ENCODE data around the gene BTBD1. TPM values are rescaled to one million over a fixed set of nuclear protein-coding genes. Genes with fewer than 3 reads are reported as not detected.
A peak's percentile ranks its signal among the peaks of the same experiment; 100 is the strongest.

Gene BTBD1
- total and polyA plus RNA-seq, 7 donors = 32.1 to 82.4 (median 64.2) TPM

- intact Hi-C loops (cut with DNase I) = no loop called here
- TF ChIP-seq POLR2AphosphoS5 (IDR thresholded peaks at IDR 0.05) (no peak), POLR2A (IDR thresholded peaks at IDR 0.05) (no peak), CTCF (IDR thresholded peaks at IDR 0.05) (no peak), EP300 (IDR thresholded peaks at IDR 0.05) (no peak)
- peak overlapping the region in 2 of 4 donors; percentile 13 to 35 for H3K27ac ChIP-seq
Measured at GRCh38 chr15:83062768-83063180, 4.3 kb downstream of the BTBD1 start.

GRCh38 chr15:83061680-83062079 is 5.4 kb downstream of the BTBD1 start:
- H3K9me3 ChIP-seq = no peaks in the 10 kb centered on the region
- intact Hi-C loops (cut with DNase I) = no loop called here
- peak overlapping the region in 2 of 4 donors; percentile 24 to 25 for H3K27ac ChIP-seq
- H3K4me3 ChIP-seq = no peak overlapping the region
- whole genome bisulfite sequencing, 2 donors = 8 to 49% methylated on average over 2 of the region's 2 CpGs
- DNase-seq = no peak
- no peaks in the 10 kb centered on the region for H3K36me3 ChIP-seq
- peaks cover 0 to 85% (median 72%) of the 10 kb centered on the region in 4 donors for H3K4me1 ChIP-seq
- TF ChIP-seq EP300 (IDR thresholded peaks at IDR 0.05) (no peak), POLR2A (IDR thresholded peaks at IDR 0.05) (no peak), POLR2AphosphoS5 (IDR thresholded peaks at IDR 0.05) (no peak), CTCF (IDR thresholded peaks at IDR 0.05) (no peak)
- no peaks in the 10 kb centered on the region for H3K27me3 ChIP-seq

More at GRCh38 chr15:83062768-83063180, 4.3 kb downstream of the BTBD1 start:
- Histone ChIP-seq H3K9me3 (no peaks in the 10 kb centered on the region), H3K4me1 (peaks cover 0 to 75% (median 67%) of the 10 kb centered on the region in 4 donors), H3K27me3 (no peaks in the 10 kb centered on the region), H3K4me3 (no peak overlapping the region), H3K36me3 (no peaks in the 10 kb centered on the region)
- DNase-seq = no peak
- WGBS, 2 donors = 52 to 55% methylated on average over 3 of the region's 3 CpGs

GRCh38 chr15:83057696-83058376 is 9.2 kb downstream of the BTBD1 start:
- no peaks in the 10 kb centered on the region for H3K27me3 ChIP-seq
- WGBS, 2 donors = 79 to 85% methylated on average over 7 of the region's 7 CpGs
- peaks cover 0 to 55% (median 46%) of the 10 kb centered on the region in 4 donors for H3K4me1 ChIP-seq
- H3K36me3 ChIP-seq = peaks cover 0 to 28% (median 6%) of the 10 kb centered on the region in 4 donors
- H3K4me3 ChIP-seq = peak overlapping the region in 1 of 4 donors; percentile 1
- DNase-seq = no peak
- TF ChIP-seq CTCF (IDR thresholded peaks at IDR 0.05) = no peak
- no peak for TF ChIP-seq EP300 (IDR thresholded peaks at IDR 0.05)
- no peak for TF ChIP-seq POLR2A (IDR thresholded peaks at IDR 0.05)
- TF ChIP-seq POLR2AphosphoS5 (IDR thresholded peaks at IDR 0.05) = no peak
- peak overlapping the region in 2 of 4 donors; percentile 48 to 66 for H3K27ac ChIP-seq
- intact Hi-C loops (cut with DNase I) = no loop called here
- H3K9me3 ChIP-seq = no peaks in the 10 kb centered on the region

- intact Hi-C loops (cut with DNase I) = no loop called here
- 85 to 92% methylated on average over 1 of the region's 1 CpG for WGBS, 2 donors
- TF ChIP-seq POLR2AphosphoS5 (IDR thresholded peaks at IDR 0.05) (no peak), CTCF (IDR thresholded peaks at IDR 0.05) (no peak), EP300 (IDR thresholded peaks at IDR 0.05) (no peak), POLR2A (IDR thresholded peaks at IDR 0.05) (no peak)
- Histone ChIP-seq H3K4me1 (peaks cover 0 to 47% (median 37%) of the 10 kb centered on the region in 4 donors), H3K27me3 (no peaks in the 10 kb centered on the region), H3K36me3 (peaks cover 0 to 28% (median 6%) of the 10 kb centered on the region in 4 donors), H3K9me3 (no peaks in the 10 kb centered on the region), H3K4me3 (no peak overlapping the region), H3K27ac (peak overlapping the region in 1 of 4 donors; percentile 66)
- no peak for DNase-seq
Measured at GRCh38 chr15:83057002-83057401, 10.1 kb downstream of the BTBD1 start.
